IMR-90 (cell line): ENCODE data around the gene UBA3.

Source experiments
- BHLHE40 ChIP-seq: fragments of 150-350 bp; IDR thresholded peaks from 2 replicates; pipeline ENCODE4 v1.6.1; 2016; ENCODE audit warnings: mild to moderate bottlenecking, low read depth, low read length
- CEBPB ChIP-seq: IDR thresholded peaks from 2 replicates; pipeline ENCODE4 v1.6.1; 2012; ENCODE audit warnings: low read depth, low read length, improper control_type of control experiment
- CHD1 ChIP-seq: IDR thresholded peaks from 2 replicates; pipeline ENCODE4 v1.6.1; 2012; ENCODE audit warnings: low read depth, low read length, improper control_type of control experiment
- MAZ ChIP-seq: IDR thresholded peaks from 2 replicates; pipeline ENCODE4 v1.6.1; 2012; ENCODE audit warnings: low read depth, mild to moderate bottlenecking, low read length, improper control_type of control experiment, moderate library complexity, borderline replicate concordance
- MXI1 ChIP-seq: IDR thresholded peaks from 2 replicates; pipeline ENCODE4 v1.6.1; 2012; ENCODE audit warnings: low read depth, mild to moderate bottlenecking, low read length, moderate library complexity, borderline replicate concordance
- POLR2A ChIP-seq: IDR thresholded peaks from 2 replicates; pipeline ENCODE4 v1.6.1; 2012; ENCODE audit warnings: mild to moderate bottlenecking, low read depth, low read length
- RAD21 ChIP-seq: IDR thresholded peaks from 2 replicates; pipeline ENCODE4 v1.6.1; 2012; ENCODE audit warnings: low read length, improper control_type of control experiment
- RCOR1 ChIP-seq: IDR thresholded peaks from 2 replicates; pipeline ENCODE4 v1.6.1; 2012; ENCODE audit warnings: mild to moderate bottlenecking, low read length, improper control_type of control experiment; ENCODE audit not compliant: insufficient replicate concordance
- SMC3 ChIP-seq: fragments of 150-350 bp; IDR thresholded peaks from 2 replicates; pipeline ENCODE4 v1.6.1; 2016; ENCODE audit warnings: low read depth, mild to moderate bottlenecking, antibody characterized with exemption, low read length, moderate library complexity
- USF2 ChIP-seq: fragments of 150-350 bp; IDR thresholded peaks from 2 replicates; pipeline ENCODE4 v1.6.1; 2017; ENCODE audit warnings: mild to moderate bottlenecking, antibody characterized with exemption, low read length, low read depth
- TF ChIP-seq, protein P1 (sequence below): conservative IDR thresholded peaks from 2 replicates; pipeline ENCODE4 v1.5.1; 2012; ENCODE audit warnings: mild to moderate bottlenecking, low read depth, low read length, improper control_type of control experiment

- TF ChIP-seq, protein P1, sequence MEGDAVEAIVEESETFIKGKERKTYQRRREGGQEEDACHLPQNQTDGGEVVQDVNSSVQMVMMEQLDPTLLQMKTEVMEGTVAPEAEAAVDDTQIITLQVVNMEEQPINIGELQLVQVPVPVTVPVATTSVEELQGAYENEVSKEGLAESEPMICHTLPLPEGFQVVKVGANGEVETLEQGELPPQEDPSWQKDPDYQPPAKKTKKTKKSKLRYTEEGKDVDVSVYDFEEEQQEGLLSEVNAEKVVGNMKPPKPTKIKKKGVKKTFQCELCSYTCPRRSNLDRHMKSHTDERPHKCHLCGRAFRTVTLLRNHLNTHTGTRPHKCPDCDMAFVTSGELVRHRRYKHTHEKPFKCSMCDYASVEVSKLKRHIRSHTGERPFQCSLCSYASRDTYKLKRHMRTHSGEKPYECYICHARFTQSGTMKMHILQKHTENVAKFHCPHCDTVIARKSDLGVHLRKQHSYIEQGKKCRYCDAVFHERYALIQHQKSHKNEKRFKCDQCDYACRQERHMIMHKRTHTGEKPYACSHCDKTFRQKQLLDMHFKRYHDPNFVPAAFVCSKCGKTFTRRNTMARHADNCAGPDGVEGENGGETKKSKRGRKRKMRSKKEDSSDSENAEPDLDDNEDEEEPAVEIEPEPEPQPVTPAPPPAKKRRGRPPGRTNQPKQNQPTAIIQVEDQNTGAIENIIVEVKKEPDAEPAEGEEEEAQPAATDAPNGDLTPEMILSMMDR = no peak
- TF ChIP-seq MAZ = no peak
- no peak for TF ChIP-seq POLR2A
- TF ChIP-seq MXI1 = no peak
- TF ChIP-seq CHD1 = no peak
- TF ChIP-seq CEBPB = no peak
- no peak for TF ChIP-seq RAD21
- no peak for TF ChIP-seq RCOR1
- TF ChIP-seq BHLHE40 = no peak
- TF ChIP-seq USF2 = no peak
- TF ChIP-seq SMC3 = no peak
Measured at GRCh38 chr3:69081583-69082262, 1.6 kb upstream of the UBA3 start.
